Activated CD8-positive, alpha-beta memory T cell treated with anti-CD3 and anti-CD28 coated beads for 48 hours (primary cell): ENCODE results near the gene GAL3ST3.
A peak's percentile ranks its signal among the peaks of the same experiment; 100 is the strongest.

Experiments
- DNase-seq, 3 experiments: peaks; one replicate each; pipeline ENCODE4 v3.0.0-alpha.2; 2020; ENCODE audit warnings: low read depth in 2 of 3, low spot score in 2 of 3

GAL3ST3 gene

DNA sequence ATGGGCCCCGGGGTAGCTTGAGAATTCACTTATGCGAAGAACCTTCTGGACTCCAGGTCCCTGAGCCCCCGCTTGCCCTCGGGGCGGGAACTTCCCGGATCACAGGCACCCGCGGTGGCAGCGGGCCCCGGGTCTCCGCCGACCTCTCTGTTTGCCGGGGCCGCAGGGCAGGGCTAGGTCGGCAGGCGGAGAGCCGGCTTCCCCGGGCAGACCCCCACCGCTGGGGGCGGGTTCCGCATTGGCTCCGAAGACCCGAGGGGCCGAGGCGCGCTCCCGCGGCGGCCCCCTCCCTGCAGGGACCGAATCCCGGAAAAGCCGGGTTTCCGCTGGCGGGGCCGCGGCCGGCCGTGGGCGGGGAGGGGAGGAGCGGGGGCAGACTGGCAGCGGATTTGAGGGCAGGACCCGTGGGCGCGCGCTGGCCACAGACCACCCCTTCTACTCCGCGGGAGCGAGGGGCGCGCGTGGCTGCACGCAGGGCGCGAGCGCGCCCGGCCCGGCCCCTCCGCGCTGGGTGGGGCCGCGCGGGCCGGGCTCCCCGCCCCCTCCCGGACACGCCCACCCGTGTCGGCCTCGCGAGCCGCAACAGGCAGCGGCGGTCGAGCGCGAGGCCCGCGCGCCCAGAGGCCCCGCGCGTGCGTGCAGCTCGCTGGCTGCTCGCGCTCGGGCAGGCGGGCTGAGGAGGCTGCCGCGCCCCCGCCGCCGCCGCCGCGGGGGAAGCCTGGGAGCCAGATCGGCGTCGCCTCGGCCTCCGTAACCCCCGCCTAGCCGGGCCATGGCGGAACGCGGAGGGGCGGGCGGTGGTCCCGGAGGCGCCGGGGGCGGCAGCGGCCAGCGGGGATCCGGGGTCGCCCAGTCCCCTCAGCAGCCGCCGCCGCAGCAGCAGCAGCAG lies 21.0 kb upstream of the GAL3ST3 start, which contains the start of gene PACS1:
Gene PACS1 (plus strand): TSS at position 558 of the 889 bp plus-strand sequence. CDS start 215 bp downstream, at position 773.
- peak; percentile 34 to 76 (median 71) for DNase-seq

DNA sequence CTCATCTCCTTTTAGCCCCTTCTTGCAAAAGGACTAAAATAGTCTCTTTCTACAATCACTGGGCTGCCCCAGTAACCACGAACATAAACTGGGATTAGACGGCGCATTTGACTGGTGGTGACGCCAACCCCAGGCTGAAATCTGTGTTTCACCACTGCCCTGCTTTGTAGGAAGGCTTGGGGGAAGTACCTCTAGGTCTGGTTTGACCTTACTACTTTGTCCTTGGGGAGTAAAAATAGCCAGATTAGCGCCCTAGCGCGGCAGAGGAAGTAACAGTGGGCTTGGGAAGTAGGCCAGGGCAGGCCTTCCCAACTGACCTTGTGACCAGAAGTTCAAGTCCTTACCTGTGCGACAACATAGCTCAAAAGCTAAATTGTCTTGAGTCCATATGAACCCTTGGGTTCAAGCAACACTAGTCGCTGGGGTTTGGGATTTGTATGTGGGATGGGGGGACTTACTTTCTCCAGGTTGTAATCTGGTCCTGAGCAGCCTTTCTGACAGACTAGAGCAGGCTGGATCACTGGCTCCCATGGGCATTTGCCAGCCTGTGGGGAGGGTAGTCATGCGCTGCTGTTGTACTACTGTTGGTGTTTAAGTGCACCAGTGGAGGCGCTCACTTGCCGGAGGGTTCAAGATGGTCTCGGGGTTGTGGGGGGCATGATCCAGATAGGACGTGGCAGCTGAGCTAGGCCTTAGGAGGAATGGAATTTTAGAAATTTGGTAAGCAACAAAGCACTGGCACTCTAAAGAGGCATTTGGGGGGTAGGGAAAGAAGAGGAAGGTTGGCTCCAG lies 20.2 kb upstream of the GAL3ST3 start:
- no peak for DNase-seq

DNA sequence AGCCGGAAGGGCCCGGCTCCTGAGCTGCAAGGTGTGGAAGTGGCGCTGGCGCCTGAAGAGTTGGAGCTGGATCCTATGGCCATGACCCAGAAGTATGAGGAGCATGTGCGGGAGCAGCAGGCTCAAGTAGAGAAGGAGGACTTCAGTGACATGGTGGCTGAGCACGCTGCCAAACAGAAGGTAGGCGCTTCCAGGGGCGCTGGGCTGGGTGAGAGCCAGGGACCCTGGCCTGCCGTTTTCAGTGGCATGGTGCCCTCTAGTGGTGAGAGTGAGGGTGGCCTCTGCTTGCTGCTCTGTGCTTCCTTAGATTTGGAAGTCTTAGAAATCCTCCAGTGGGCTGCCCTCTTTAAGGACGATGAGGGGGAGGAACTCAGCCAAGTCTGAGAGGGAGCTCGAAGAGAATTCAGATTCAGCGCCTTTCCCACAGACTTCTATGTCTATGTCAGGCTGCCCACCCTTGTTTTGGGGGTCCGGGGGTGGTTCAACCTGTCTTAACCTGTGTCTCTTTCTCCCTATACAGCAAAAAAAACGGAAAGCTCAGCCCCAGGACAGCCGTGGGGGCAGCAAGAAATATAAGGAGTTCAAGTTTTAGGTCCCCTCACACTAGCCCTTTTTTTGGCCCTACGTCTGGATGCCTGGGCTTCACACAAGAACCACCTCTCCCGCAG lies 19.3 kb upstream of the GAL3ST3 start:
- peak; percentile 42 to 64 (median 63) for DNase-seq

DNA sequence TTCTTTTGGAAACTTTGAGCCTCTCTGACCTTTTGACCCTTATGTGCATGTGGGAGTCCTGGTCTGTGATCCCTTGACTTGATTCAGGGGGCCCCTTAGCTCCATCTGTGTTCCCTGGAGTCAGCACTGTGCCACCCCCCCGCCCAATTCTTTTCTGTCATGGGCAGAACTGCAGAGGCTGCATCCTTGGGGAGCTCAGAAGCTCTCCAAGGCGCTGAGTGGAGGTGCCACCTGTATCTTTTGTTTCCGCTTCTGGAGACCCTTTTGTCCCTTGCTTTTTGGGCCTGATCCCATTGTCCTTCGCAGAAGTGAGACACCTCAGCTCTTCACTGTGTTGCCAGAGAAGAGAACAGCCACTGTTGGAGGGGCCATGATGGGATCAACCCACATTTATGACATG lies 18.7 kb upstream of the GAL3ST3 start:
- no peak for DNase-seq

DNA sequence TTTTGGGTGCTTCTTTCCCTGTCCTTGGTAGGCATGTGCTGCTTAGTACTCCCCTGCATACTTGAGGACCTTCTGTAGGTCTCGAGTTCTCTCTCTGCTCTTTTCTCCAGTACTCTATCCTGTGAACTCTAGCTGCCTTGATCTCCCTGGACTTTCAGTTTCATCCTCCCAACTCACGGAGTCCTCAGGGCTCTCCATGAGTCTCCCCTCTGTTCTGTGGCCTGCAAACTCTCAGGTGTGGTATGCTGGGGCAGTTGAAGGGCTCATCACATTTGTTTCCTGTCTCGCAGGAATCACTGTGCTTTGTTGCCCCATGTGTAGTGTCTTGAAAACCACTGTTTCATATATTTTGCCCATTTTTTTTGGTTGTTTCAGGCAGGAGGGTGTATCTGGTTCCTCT lies 17.8 kb upstream of the GAL3ST3 start:
- DNase-seq = no peak

DNA sequence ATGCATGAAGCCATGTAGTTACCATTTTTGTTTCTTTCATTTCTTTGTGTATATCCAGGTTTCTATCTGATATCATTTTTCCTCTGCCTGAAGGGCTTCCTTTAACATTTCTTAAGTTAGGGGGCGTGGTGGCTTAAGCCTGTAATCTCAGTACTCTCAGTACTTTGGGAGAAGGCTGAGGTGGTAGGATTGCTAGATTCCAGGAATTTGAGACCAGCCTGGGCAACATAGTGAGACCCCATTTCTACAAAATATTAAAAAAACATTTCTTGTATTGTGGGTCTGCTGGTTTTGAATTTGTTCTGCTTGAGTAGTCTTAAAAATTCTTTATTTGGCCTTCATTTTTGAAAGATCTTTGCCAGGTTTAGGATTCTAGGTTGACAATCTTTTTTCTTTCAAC lies 15.6 kb upstream of the GAL3ST3 start:
- no peak for DNase-seq

DNA sequence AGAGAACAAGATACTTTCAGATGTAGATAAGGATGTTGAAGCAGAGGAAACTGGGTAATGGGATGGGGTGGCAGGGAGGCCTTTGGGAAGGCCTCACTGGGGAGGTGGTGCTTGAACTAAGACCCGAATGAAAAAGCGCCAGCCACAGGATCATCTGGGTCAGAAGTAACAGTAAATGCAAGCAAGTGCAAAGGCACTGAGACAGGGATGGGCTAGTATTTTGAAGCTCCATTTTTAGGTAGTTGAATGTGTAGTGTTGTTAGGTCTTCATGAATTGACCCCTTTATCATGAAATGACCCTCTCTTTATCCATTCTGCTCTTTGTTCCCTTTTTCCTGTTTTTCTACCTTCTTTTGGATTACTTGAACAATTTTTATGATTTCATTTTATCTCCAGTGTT lies 14.9 kb upstream of the GAL3ST3 start:
- no peak for DNase-seq

DNA sequence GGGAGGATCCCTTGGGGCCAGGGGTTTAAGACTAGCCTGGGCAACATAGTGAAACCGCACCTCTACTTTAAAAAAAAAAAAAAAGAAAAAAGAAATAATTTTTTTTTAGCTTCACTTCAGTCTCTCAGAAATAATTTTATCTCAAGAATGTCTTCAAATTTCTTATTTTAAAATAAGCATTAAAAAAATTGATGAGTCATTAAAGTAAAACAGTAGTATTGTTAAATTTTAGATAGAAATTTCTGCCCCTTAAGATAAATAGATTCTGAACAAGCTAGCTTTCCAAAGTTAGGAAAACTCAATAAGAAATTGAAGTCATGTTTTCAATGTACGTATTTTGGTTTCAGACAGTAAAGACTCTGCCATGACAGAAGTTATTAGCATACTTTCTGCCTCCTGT lies 13.4 kb upstream of the GAL3ST3 start:
- no peak for DNase-seq

DNA sequence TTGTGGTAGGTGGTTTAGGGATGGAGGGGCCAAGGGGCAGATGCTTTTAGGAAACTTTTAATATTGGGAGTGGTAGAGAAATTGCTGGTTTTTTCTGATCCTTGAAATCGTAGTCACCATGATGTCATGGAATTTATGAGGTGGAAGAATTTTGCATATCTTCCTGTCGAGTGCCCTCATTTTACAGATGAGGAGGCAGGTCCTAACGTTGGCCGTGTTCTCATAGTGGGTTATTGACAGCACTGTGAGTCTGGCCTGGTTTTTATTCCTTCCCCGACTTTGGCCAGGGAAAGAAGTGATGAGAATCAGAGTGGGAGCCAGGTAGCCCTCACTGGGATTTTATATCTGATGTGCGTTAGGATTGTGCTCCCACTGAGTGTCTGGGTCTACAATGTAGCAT lies 12.3 kb upstream of the GAL3ST3 start:
- no peak for DNase-seq

DNA sequence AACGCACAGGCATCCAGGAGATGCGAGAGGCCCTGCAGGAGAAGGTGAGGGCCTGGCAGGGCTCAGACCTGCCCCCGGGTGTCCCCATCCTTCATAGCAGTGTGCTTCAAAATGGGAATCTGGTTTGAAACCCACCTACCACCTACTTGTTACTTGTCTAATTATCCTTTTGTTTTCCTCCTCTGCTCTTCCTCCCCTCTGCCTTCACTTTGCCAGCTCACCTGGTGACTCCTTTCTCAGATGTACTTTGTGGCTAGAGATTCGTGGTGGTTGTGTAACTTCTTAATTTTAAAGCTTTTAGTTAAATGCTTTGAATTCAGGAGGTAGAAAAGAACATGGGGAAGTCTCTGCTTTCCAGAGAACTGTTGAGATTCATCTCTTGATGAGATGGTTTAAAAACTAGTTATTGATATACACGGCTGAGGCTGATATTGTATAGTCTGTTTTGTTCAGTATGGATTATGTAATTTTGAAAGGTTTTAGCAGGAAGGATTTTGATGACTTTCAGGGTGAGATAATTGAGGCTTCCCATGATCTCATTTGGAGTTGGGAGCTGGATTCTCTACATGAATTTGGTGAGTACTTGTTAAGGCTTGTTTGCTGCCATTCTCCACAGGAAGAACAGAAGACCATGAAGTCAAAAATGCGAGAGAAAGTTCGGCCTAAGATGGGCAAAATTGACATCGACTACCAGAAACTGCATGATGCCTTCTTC lies 11.2 kb upstream of the GAL3ST3 start:
- DNase-seq = no peak

DNA sequence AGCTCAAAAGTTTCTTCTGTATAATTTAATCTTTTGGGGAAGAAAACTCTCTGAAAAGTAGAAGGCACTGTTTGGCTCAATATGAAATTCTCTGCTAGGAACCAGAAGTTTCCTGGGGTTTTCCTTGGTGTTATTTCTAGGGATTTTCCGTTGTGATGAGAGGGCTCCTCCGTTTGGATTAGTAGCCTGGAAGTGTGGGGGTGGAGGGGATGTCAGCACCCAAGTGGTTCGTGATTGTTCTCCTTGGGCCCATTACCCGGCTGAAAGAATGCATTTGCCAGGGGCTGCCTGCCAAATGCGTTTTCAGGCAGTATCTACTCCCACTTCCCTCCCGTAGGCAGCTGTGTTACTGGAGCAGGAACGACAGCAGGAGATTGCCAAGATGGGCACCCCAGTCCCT lies 7.5 kb upstream of the GAL3ST3 start:
- DNase-seq = no peak

DNA sequence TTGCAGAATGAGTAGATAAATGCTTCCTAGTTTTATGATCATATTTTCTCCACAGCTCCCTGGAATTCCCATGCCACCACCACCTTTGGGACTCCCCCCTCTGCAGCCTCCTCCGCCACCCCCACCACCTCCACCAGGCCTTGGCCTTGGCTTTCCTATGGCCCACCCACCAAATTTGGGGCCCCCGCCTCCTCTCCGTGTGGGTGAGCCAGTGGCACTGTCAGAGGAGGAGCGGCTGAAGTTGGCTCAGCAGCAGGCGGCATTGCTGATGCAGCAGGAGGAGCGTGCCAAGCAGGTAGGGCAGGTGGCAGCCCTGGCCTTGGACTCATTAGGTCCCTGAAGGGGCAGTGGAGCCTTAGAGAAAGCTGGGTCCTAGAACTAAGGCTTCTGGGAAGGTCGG lies 6.1 kb upstream of the GAL3ST3 start:
- DNase-seq = no peak

DNA sequence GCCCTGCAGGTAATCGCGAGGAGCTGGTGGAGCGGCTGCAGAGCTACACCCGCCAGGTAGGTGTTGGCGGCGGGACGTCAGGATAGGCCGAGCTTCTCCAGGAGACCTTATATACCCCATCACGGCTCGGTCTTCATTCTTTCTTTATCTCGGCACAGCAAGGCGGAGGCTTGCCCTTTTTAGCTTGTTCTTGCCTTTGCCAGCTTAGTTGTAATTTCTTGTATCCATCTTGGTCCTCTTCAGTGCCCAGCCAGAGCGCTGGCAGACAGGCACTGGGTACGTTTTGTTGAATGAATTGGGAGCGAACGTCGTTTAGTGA lies 3.7 kb upstream of the GAL3ST3 start:
- DNase-seq = no peak

DNA sequence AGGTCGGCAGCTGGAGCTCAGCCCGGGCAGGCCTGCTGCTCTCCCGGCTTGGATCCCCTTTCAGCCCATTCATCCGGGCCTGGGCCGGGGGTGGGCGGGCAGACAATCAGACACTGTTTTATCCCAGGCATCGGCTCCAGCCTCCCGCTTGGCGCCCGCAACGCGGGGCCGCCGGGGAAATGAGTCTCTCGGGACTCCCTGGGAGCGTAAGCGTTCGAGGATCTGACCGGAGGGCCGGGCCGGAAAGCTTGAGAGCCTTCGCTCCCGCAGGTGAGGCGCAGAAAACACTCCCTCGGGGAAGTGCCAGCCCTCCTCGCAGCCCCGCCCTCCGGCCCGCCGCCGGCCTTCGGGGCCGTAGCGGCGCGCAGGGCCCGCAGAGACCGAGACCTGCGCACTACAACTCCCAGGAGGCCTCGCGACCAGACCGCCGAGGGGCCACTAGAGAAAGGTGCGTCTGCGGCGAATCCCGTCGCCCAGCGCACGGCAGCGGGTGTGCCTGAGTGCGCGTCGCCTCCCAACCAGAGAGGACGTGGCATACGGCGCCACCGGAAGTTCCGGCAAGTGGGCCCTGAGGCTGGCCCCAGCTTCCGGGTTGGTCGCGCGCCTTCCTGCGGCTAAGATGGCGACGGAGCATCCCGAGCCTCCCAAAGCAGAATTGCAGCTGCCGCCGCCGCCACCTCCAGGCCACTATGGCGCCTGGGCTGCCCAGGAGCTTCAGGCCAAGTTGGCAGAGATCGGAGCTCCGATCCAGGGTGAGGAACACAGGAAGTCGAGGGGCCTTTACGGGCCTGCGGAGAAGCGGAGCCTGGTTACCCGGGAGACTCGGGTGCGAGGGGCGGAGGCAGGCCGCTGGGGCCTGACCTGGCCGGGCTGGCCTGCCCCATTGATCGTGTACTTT lies 3.1 kb upstream of the GAL3ST3 start, which contains the start of gene SF3B2:
Gene SF3B2 (plus strand): TSS at position 599 of the 898 bp plus-strand sequence. CDS start 21 bp downstream, at position 620.
- peak; percentile 80 to 98 (median 89) for DNase-seq

DNA sequence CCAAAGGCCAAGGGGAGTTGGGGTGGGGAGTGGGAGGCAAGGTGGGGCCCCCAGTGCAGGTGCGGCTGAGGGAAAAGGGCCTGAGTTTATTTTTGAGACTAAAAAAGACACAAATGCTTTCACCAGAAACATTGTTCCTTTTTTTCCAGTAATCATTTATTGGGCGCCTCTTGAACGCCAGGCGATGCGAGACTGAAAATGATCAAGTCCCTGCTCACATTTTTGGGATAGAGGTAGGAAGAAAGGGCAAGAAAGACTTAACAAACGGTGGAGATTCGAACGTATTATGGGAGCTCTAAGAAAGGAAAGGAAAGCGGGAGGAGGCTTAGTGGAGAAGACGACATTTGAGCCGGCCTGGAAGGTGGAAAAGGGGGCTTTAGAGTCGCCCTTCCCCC lies 2.4 kb upstream of the GAL3ST3 start:
- no peak for DNase-seq

DNA sequence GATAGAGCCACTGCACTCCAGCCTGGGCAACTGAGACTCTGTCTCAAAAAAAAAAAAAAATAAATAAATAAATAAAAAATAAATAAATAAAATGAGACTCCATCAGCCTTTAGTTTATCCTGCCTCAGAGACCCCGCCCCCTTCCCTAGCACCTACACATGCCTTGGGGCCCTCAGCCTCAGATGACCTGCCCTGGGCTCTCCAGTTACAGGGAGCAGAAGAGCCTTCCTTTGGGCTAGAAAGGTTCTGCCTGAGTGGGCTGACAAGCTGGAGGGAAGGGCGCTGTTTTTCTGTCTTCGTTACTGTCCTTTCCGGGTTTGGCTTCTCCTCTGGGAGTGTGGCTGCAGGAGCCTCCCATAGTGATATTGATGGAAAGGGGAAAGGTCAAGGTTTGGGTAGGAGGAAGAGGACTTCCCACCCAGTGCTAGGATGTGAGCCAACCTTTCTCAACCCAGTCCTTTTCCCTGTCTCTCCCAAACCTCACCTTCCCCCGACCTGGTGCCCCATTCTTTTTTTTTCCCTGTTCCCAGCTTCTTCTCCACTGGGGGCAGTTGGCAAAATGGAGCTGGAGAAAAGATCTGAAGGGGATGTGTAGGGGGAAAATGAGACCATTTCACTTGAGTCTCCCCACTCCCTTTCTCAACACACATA lies 1.7 kb upstream of the GAL3ST3 start:
- no peak for DNase-seq

DNA sequence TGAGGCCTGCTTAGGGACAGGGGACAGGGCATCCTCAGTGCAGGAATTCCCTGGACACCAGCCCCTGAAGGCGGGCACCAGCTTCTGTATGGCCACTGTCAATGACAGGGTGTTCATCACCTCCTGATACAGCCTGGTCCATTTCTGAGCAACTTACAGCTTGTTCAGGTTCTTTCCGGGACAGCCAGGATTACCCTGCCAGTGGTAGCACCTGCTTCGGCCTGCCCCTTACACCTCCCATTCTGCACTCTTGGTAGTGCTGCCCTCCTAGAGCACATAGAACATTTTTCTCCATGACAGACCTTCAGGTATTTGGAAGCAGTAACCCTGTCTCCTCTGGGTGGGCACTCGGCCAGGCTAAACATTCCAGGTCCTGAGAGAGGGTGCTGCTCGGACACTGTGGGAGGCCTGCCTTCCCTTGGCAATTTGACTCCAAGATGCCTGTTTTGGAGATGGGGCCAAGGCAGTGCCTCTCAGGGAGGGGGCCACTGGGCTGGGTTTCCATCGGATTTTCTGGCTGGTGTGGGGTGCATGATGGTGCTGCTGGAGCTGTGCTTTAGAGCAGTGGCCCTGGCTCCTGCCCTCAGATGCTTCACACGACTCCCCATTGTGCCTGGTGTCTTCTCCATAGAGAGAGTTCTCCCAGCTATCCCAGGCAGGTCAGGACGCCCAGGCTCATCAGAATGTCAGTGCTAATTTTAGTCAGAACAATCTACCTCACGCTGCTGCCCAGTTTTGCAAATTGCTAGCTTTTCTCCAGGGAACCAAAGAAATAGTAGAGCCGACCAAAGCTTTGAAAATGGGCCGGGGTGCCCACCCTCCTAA lies 1.2 kb downstream of the GAL3ST3 start:
- no peak for DNase-seq

DNA sequence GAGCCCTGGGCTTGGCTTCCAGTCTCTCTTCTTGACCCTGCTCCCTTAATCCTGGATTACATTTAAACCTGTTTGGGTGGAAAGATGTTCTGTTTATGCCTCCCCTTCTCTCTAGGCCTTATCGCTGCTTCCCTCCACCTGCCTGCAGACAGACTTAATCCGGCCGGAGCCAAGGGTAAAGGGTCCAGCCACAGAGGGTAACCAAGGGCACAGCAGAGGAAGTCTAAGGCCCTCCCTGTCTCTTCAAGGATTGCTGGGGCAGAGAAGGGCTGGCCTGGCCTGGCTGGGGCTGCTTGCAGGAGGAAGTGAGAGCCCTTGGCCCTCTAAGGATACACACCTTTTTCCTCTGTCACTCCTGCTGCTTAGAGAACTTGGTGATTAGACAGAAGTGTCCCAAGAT lies 2.1 kb downstream of the GAL3ST3 start:
- no peak for DNase-seq

DNA sequence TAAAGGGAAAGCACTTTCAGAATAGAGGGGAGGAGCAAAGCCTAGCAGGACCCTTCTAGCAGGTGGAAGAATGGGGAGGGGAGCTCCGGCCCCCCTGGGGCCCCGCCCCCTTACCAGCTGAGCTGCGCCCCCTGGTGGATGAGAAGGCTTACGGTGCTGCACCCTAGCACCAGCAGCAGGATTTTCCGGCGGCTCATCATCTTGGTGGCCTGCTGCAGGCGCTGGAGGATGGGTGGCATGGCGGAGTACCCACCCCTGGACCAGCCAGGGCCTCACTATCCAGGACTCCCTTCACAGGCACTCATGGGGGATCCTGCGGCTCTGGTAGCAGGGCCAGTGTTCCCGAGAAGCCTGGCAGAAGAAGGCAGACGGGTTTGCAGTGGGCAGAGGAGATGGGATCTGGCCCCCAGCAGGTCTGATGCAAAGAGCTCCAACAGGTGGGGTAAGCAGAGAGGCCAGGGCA lies 3.8 kb downstream of the GAL3ST3 start:
- DNase-seq = peak; percentile 59 to 77 (median 69)
